Measurements from ENCODE around the gene CTXN1.
A peak's percentile ranks its signal among the peaks of the same experiment; 100 is the strongest.
"Not testable (repeated sequence)": the region's sequence is repeated elsewhere in the genome, so short reads cannot be mapped to it uniquely, and the experiment has no call there.

Gene CTXN1

GRCh38 chr19:7925171-7925851, 624 bp downstream of the CTXN1 start:
- Mint-ChIP-seq H3K4me3 (peak overlapping the region; percentile 82), H3K4me1 (ENCODE audit: low read depth) (peaks cover 11% of the 10 kb centered on the region), H3K9me3 (no peaks in the 10 kb centered on the region), H3K27me3 (ENCODE audit: low read depth) (no peaks in the 10 kb centered on the region), H3K27ac (peak overlapping the region; percentile 77), H3K36me3 (ENCODE audit: low read depth) (peaks cover 8% of the 10 kb centered on the region)
- DNase-seq (ENCODE audit: low spot score), result peak; percentile 72

- H3K9me3 Mint-ChIP-seq, result no peaks in the 10 kb centered on the region
- peaks cover 4% of the 10 kb centered on the region for H3K27me3 Mint-ChIP-seq (ENCODE audit: low read depth)
- no peak overlapping the region for H3K27ac Mint-ChIP-seq
- H3K36me3 Mint-ChIP-seq (ENCODE audit: low read depth), result peaks cover 9% of the 10 kb centered on the region
- peaks cover 15% of the 10 kb centered on the region for H3K4me1 Mint-ChIP-seq (ENCODE audit: low read depth)
- DNase-seq (ENCODE audit: low spot score), result no peak
- no peak overlapping the region for H3K4me3 Mint-ChIP-seq
These were observed 1.2 kb downstream of the CTXN1 start for GRCh38 chr19:7924651-7925170.

GRCh38 chr19:7924241-7924640, 1.7 kb downstream of the CTXN1 start:
- peaks cover 19% of the 10 kb centered on the region for H3K4me1 Mint-ChIP-seq (ENCODE audit: low read depth)
- H3K27me3 Mint-ChIP-seq (ENCODE audit: low read depth), result peaks cover 6% of the 10 kb centered on the region
- peaks cover 12% of the 10 kb centered on the region for H3K36me3 Mint-ChIP-seq (ENCODE audit: low read depth)
- H3K27ac Mint-ChIP-seq, result no peak overlapping the region
- H3K4me3 Mint-ChIP-seq, result peak overlapping the region; percentile 65
- no peak for DNase-seq (ENCODE audit: low spot score)
- no peaks in the 10 kb centered on the region for H3K9me3 Mint-ChIP-seq

GRCh38 chr19:7923295-7924191, 2.4 kb downstream of the CTXN1 start:
- Mint-ChIP-seq H3K36me3 (ENCODE audit: low read depth) (peaks cover 12% of the 10 kb centered on the region), H3K27me3 (ENCODE audit: low read depth) (peaks cover 7% of the 10 kb centered on the region), H3K4me1 (ENCODE audit: low read depth) (peaks cover 19% of the 10 kb centered on the region), H3K9me3 (no peaks in the 10 kb centered on the region), H3K27ac (no peak overlapping the region), H3K4me3 (no peak overlapping the region)
- no peak for DNase-seq (ENCODE audit: low spot score)

- Mint-ChIP-seq H3K4me1 (ENCODE audit: low read depth) (peaks cover 19% of the 10 kb centered on the region), H3K36me3 (ENCODE audit: low read depth) (peaks cover 9% of the 10 kb centered on the region), H3K9me3 (no peaks in the 10 kb centered on the region), H3K4me3 (no peak overlapping the region), H3K27ac (no peak overlapping the region), H3K27me3 (ENCODE audit: low read depth) (peaks cover 14% of the 10 kb centered on the region)
- DNase-seq (ENCODE audit: low spot score), result no peak
These were observed 3.1 kb downstream of the CTXN1 start for GRCh38 chr19:7922836-7923195.

- Mint-ChIP-seq H3K4me3 (no peak overlapping the region), H3K36me3 (ENCODE audit: low read depth) (peaks cover 9% of the 10 kb centered on the region), H3K9me3 (no peaks in the 10 kb centered on the region), H3K27me3 (ENCODE audit: low read depth) (peaks cover 16% of the 10 kb centered on the region), H3K4me1 (ENCODE audit: low read depth) (peaks cover 19% of the 10 kb centered on the region), H3K27ac (no peak overlapping the region)
- no peak for DNase-seq (ENCODE audit: low spot score)
These were observed 3.7 kb downstream of the CTXN1 start for GRCh38 chr19:7921967-7922835.

- Mint-ChIP-seq H3K4me1 (ENCODE audit: low read depth) (peaks cover 23% of the 10 kb centered on the region), H3K36me3 (ENCODE audit: low read depth) (peaks cover 9% of the 10 kb centered on the region), H3K4me3 (peak overlapping the region; percentile 97), H3K27me3 (ENCODE audit: low read depth) (peaks cover 20% of the 10 kb centered on the region), H3K27ac (peak overlapping the region; percentile 98), H3K9me3 (no peaks in the 10 kb centered on the region)
- DNase-seq (ENCODE audit: low spot score), result no peak
These were observed 4.5 kb downstream of the CTXN1 start for GRCh38 chr19:7921302-7921966.

GRCh38 chr19:7920519-7921301, 5.2 kb downstream of the CTXN1 start:
- Mint-ChIP-seq H3K9me3 (no peaks in the 10 kb centered on the region), H3K4me1 (ENCODE audit: low read depth) (peaks cover 23% of the 10 kb centered on the region), H3K36me3 (ENCODE audit: low read depth) (peaks cover 9% of the 10 kb centered on the region), H3K27ac (peak overlapping the region; percentile 98), H3K4me3 (peak overlapping the region; percentile 97), H3K27me3 (ENCODE audit: low read depth) (peaks cover 23% of the 10 kb centered on the region)
- DNase-seq (ENCODE audit: low spot score), result peak; percentile 91

- H3K9me3 Mint-ChIP-seq, result no peaks in the 10 kb centered on the region
- H3K4me3 Mint-ChIP-seq, result peak within 1 kb of the TSS; percentile 97
- H3K27ac Mint-ChIP-seq, result peak within 1 kb of the TSS; percentile 98
- peaks cover 9% of the 10 kb centered on the region for H3K36me3 Mint-ChIP-seq (ENCODE audit: low read depth)
- peaks cover 28% of the 10 kb centered on the region for H3K27me3 Mint-ChIP-seq (ENCODE audit: low read depth)
- peak; percentile 97 for DNase-seq (ENCODE audit: low spot score)
- H3K4me1 Mint-ChIP-seq (ENCODE audit: low read depth), result peaks cover 22% of the 10 kb centered on the region
These were observed 6.1 kb downstream of the CTXN1 start, which contains the start of gene SNAPC2 for GRCh38 chr19:7919610-7920518. Gene SNAPC2, plus strand, starts transcription at chr19:7920338. Its CDS starts 29 bp downstream, at chr19:7920367.

GRCh38 chr19:7918615-7919421, 7.1 kb downstream of the CTXN1 start:
- Mint-ChIP-seq H3K27me3 (ENCODE audit: low read depth) (peaks cover 28% of the 10 kb centered on the region), H3K27ac (no peak overlapping the region), H3K4me3 (peak overlapping the region; percentile 86), H3K9me3 (no peaks in the 10 kb centered on the region), H3K4me1 (ENCODE audit: low read depth) (peaks cover 20% of the 10 kb centered on the region), H3K36me3 (ENCODE audit: low read depth) (peaks cover 9% of the 10 kb centered on the region)
- no peak for DNase-seq (ENCODE audit: low spot score)

- H3K4me3 Mint-ChIP-seq, result peak overlapping the region; percentile 65
- H3K9me3 Mint-ChIP-seq; DNase-seq (ENCODE audit: low spot score); H3K36me3 Mint-ChIP-seq (ENCODE audit: low read depth): not testable (repeated sequence)
- peaks cover 18% of the 10 kb centered on the region for H3K4me1 Mint-ChIP-seq (ENCODE audit: low read depth)
- H3K27me3 Mint-ChIP-seq (ENCODE audit: low read depth), result peaks cover 28% of the 10 kb centered on the region
- H3K27ac Mint-ChIP-seq, result peak overlapping the region; percentile 52
These were observed 7.8 kb downstream of the CTXN1 start for GRCh38 chr19:7918062-7918614.

All from T-helper 2 cell treated with Interferon-gamma antibody and Interleukin-4, amounts not matched to agents 5 μg/mL and 100 μg/mL, for 36 hours (primary cell).